ENCODE results near the gene PAX2.
"Not testable (repeated sequence)": the region's sequence is repeated elsewhere in the genome, so short reads cannot be mapped to it uniquely, and the experiment has no call there.

The PAX2 gene

DNA sequence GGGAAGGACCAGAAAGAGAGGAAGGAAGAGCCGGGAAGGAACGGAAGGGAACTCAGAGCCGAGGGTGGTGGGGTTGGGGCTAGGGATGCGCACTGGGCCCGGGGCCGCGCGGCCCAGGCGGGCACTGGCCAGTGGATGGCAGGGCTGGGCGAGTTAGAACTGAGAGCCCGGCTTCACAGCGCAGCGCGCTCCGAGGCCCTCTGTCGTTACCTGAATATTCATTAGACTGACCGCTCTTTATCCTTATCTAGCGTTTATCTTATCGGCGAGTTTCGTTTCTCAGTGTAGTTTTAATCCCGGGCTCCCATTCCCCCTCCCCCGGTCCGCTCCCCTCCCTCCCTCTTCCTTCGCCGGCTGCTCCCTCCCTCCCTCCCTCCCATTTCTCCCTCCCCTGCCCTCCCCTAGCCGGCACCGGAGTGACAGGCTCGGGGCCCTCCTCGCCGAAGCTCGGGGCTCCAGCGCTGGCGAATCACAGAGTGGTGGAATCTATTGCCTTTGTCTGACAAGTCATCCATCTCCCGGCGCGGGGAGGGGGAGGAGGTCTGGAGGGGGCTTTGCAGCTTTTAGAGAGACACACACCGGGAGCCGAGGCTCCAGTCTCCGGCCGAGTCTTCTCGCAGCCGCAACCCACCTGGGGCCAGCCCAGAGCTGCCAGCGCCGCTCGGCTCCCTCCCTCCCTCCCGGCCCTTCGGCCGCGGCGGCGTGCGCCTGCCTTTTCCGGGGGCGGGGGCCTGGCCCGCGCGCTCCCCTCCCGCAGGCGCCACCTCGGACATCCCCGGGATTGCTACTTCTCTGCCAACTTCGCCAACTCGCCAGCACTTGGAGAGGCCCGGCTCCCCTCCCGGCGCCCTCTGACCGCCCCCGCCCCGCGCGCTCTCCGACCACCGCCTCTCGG, at the start of gene PAX2:
TSS of gene PAX2 (plus strand) at position 596 of the 895 bp plus-strand sequence. CDS start 679 bp downstream, outside the sequence.
- no peak for DNase-seq

DNA sequence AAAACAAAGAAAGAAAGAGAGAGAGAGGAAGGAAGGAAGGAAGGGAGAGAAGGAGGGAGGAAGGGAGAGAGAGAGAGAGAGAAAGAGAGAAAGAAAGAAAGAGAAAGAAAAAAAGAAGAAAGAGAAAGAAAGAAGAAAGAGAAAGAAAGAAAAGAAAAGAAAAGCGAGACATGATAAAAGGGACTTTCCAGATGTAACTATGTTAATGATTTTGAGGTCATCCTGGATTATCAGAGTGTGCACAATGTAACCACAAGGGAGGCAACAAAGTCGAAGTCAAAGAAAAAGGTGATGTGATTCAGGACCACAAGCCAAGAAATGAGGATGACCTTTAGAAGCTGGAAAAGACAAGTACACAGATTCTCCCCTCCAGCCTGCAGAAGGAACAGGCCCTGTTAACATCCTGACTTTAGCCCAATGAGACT, 48.9 kb upstream of the PAX2 start:
- no peak for DNase-seq

GRCh38 chr10:100697070-100697469, 48.3 kb upstream of the PAX2 start:
- no peak for DNase-seq

- no peak for DNase-seq
Observed at GRCh38 chr10:100697631-100698030, 47.8 kb upstream of the PAX2 start.

DNA sequence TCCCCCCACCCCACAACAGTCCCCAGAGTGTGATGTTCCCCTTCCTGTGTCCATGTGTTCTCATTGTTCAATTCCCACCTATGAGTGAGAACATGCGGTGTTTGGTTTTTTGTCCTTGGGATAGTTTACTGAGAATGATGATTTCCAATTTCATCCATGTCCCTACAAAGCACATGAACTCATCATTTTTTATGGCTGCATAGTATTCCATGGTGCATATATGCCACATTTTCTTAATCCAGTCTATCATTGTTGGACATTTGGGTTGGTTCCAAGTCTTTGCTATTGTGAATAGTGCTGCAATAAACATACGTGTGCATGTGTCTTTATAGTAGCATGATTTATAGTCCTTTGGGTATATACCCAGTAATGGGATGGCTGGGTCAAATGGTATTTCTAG, 43.7 kb upstream of the PAX2 start:
- not testable (repeated sequence) for DNase-seq

DNA sequence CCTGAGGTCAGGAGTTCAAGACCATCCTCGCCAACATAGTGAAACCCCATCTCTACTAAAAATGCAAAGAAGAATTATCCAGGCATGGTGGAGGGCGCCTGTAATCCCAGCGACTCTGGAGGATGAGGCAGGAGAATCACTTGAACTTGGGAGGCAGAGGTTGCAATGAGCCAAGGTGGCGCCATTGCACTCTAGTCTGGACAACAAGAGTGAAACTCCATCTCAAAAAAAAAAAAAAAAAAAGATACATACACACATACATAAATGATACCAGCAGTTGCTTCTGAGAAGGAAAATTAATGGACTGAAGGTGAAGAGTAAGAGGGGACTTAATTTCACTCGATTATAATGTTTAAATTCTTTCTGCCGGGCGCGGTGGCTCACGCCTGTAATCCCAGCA, 40.2 kb upstream of the PAX2 start:
- no peak for DNase-seq

- no peak for DNase-seq
Observed at GRCh38 chr10:100707261-100707848, 38.0 kb upstream of the PAX2 start.

DNA sequence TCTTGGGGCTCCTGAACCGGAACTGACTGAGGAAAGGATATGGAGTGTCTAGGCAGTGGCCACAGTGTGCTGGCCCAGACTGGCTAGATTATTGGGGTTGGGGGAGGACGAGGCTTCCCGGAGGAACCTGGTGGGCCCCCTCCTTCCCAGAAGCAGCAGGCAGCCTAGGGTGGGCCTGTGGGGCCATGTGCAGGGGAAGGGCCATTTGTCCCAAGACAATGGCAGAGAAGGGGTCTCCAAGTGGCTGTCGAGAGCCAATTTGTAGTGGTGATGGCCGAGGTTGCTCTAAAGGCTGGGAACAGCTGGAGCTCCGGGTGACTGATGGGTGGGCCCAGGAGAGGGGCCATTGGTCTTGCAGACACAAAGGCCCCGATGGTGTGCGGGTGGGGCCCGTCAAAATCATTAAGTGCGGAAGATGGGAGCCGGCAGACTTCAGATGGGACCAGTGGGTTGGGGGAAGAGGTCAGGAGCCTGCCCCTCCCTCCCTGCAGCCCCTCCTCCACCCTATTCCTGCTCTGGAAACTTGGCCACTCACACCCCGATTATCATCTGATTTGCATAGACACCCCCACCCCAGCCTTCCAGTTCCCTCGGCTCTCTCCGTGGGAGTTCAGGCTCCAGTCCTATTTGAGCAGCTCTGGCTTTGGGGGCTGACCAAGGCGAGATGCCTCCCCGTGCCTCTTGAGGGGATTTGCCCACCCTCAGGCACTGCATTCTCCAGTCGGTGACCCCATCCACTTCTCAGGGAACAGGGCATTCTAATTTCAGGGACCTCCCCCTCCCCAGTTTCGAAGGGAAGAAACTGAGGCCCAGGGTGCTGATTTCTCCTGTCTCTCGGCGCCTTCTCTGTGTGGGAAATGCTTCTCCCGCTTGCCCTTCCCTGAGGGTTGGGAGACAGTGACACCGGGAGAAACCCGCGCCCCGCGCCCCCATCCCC, 36.0 kb upstream of the PAX2 start:
- DNase-seq: no peak

DNA sequence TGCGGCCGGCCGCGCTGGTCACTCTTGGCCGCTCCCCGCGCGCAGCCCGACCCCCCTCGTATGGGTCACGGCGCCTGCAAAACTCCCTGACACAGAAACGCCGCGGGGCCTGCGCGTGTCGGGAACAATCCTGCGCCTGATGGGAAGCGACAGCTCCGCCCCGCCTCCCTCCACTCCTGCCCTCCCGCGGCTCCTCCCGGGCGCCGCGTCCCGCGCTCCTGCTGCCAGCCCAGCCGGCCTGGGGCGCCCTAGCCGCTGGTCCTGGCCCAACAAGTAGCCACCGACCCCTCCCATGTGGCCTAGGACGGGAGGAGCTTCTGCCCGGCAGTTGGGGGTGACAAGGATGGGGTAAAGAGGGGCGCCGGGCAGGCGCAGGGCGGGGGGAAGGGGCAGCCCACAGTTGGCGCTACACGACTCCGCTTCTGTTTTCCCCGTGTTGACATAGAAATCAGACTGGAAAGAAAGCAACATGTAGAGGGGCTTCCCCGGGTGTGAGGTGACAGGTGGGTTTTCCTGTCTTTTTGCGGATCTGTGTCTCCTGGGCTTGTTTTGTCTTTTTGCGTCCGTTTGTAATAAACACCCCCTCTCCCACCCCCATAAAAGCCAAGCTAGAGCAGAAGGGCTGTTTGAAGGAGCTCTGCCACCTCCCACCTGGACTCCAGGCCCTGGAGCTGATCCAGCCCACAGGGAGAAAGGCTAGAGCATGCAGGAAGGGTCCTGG, 35.1 kb upstream of the PAX2 start:
- no peak for DNase-seq

DNA sequence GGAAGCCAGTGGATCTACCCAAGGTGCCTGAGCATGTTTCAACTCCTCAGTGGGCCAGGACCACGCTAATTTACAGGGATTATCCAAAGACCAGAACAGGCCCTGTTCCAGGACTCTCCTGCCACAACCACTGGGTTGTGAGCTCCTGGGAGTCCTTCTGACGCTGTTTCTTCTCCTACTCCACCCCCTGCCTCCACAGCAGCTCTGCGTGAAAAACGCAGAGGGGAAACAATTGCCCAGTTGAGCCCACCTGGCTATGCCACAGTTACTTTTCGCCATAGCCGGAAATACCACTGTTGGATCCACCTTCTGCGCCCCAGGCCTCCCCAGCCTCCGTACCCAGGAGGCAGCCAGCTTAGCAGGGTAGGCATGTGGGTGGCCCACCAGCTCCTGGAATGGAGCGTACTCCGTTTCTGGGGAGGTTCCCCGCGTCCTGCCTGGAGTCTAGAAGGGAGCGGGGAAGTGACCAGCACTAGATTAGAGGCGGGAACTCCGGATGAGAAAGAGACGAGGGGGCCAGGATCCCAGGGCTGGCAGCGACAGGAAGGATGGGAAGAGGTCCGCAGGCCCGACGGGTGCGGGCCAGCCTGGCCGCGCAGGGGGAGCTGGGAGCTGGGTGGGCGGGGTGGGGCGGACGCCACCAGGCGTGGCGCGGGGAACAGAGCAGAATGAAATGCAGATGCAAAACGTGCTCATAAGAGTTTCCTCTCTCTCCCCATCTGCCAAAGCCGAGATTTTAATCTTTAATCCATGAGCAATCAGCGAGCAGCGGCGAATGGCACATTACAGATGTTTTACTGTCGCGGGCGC, 32.1 kb upstream of the PAX2 start:
- DNase-seq: no peak

DNA sequence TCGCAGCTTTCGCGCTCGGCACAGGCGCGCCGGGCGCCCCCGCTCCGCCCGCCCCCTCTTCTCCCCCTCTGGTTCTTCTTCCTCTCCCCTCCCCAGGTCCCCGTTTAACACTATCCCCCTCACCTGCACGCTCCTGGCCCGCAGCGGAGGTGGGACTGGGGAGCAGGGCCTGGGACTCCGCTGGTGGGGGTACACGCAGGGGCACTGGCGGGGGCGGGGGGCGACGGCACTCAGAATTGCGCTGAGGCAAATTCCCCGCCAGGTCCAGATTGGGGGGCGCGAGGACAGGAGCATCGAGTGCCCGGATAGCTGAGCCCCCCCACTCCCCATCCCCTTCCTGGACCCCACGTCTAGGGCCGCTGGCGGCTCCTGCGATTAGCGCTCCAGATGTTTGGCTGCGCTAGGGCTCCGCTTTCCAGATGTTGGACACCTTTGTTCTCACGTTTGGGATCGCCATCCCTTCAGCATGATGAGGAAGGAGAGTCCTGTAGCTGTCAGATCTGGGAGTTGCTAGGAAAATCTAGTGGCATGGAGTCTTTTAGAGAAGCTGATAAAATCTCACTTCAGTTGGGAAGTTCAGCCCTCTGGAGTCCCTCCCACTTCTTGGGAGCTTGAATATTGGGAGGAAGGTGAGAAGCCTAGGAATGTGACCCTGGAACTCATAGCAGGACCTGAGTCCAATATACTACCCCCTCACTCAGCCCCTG, 31.4 kb upstream of the PAX2 start:
- DNase-seq: no peak

DNA sequence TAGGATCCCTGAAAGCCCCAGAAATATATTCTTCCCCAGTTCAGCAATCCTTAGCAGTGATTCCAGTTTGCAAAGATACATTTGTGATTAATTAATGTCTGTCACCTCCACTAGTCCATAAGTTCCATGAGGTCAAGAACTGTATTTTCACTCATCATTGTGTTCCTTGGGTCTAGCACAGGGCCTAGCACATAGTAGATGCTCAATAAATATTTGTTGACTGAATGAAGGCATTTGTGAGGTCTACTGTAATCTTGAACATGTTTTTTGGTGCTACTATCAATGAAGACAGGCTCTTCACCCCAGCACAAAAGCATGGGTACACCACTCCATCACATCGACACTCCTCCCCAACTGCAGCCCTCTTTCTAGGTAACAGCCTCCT, 30.8 kb upstream of the PAX2 start:
- DNase-seq: no peak

DNA sequence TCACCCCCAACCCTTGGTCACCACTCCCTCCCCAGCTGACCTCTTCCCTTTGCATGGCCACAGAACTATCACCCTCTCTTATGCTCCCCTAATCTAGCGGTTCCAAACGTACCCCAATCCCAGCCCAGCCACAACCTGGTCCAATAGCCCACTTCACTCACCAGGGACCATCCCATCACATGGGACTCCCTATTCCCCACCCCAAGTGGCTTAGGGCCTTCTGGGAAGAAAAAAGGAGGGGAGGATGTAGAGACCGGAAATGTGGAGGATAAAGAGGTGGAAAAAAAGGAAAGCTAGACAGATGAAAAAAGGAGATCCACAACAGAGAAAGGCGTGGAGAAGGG, 30.3 kb upstream of the PAX2 start:
- no peak for DNase-seq

DNA sequence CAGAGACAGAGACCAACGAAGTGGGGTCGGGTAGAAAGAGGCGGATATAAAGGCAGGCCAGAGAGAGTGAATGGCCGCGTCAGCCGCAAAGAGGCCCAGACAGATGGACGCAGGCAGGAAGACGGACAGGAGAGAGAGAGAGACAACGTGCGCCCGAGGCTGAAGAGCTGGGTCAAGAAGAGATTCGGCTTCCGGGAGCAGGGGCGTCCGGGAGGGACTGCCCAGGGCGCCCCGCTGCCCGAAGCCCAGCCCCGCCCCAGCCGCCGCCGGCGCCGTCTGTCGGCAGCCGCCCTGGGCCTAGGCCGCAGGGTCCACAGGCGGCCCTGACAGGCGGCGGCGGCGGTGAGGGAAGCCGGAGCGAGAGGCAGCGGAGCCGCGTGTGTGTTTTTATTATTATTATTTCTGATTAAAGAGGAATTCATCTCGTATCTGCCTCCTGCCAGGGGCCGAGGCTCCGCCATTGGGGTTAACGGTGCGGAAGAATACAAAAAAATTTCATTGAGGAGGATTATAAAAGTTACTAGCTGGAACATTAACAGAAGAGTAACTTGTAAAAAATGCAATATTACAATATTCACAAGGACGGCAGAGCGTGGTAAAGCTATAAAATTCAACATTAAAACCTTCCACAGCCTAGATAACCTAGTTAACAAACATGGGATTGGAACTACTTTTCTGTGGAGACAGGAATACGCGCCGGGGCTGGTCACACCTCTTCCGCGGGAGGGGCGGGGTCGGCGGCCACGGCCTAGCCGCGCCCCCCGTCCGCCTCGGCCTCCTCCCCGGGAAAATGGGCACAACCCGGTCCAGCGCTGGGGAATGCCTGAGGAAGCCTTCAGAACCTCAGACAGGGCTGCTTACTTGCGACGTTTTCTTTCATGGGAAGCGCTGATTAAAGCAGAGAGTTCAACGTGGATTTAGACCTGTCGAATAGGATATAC, 29.7 kb upstream of the PAX2 start:
- DNase-seq: no peak

GRCh38 chr10:100717166-100717565, 28.2 kb upstream of the PAX2 start:
- DNase-seq: no peak

GRCh38 chr10:100718197-100718742, 27.1 kb upstream of the PAX2 start:
- DNase-seq: no peak

- no peak for DNase-seq
Observed at GRCh38 chr10:100723180-100723579, 22.2 kb upstream of the PAX2 start.

DNA sequence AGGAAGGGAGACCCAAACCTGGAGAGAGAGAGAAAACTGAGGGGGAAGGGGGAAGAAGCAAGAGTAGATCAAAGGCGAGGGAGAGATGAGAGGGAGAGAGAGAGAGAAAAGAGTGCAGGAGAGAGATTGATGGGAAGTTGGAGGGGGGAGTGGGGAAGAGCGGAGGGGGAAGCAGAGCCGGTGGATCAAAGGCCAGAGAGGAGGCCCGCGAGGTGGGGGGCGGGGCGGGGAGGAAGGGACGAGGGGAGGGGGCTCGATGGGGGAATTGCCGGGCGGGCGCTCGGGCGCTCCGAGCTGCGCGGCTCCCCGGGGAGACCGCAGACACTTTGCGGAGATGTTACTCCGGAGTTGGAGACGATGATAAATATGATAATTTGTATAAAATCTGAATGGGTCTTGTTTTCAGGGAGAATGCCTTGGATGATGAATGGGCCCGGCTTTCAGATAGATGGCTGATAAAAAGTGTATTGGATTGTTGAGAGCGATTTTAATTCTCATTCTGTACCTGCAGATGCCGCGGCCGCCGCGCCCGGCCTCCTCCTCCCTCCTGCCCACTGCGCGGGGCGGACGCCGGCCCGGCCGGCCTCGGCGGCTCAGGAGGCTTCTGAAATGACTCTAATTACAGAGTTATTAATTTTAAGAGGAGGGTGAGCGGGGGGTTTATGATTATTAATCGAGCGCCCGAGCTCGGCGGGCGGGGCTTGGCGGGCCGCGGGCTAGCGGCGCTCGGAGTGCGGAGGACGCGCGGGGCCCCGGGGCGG, 21.4 kb upstream of the PAX2 start:
- no peak for DNase-seq

- no peak for DNase-seq
Observed at GRCh38 chr10:100724531-100725027, 20.8 kb upstream of the PAX2 start.

All from activated CD4-positive, alpha-beta T cell treated with anti-CD3 and anti-CD28 coated beads for 4 hours (primary cell).